PC-9 (cell line): ENCODE data around the gene MRPL4.

Source experiments
- EZH2 ChIP-seq: fragments of 200-600 bp; sonication (generic); IDR thresholded peaks from 2 replicates; pipeline ENCODE4 v1.8.0; 2017; ENCODE audit warnings: antibody characterized with exemption, low read depth
- TF ChIP-seq, protein P1 (sequence below): fragments of 200-600 bp; sonication (generic); conservative IDR thresholded peaks from 2 replicates; pipeline ENCODE4 v1.6.1; 2017; ENCODE audit warnings: mixed run types, antibody characterized with exemption, mild to moderate bottlenecking, moderate library complexity

DNA sequence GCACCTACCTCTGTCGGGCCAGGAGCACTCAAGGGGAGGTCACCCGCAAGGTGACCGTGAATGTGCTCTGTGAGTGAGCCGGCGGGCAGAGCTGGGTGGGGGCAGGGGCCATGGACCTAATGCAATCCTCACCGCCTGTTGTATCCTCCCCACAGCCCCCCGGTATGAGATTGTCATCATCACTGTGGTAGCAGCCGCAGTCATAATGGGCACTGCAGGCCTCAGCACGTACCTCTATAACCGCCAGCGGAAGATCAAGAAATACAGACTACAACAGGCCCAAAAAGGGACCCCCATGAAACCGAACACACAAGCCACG, 32.9 kb downstream of the MRPL4 start:
- TF ChIP-seq, protein P1, sequence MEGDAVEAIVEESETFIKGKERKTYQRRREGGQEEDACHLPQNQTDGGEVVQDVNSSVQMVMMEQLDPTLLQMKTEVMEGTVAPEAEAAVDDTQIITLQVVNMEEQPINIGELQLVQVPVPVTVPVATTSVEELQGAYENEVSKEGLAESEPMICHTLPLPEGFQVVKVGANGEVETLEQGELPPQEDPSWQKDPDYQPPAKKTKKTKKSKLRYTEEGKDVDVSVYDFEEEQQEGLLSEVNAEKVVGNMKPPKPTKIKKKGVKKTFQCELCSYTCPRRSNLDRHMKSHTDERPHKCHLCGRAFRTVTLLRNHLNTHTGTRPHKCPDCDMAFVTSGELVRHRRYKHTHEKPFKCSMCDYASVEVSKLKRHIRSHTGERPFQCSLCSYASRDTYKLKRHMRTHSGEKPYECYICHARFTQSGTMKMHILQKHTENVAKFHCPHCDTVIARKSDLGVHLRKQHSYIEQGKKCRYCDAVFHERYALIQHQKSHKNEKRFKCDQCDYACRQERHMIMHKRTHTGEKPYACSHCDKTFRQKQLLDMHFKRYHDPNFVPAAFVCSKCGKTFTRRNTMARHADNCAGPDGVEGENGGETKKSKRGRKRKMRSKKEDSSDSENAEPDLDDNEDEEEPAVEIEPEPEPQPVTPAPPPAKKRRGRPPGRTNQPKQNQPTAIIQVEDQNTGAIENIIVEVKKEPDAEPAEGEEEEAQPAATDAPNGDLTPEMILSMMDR: no peak
- no peak for TF ChIP-seq EZH2
